Activated naive CD4-positive, alpha-beta T cell (primary cell): ENCODE measurements around the gene SLC1A4.
"Not testable (repeated sequence)": the region's sequence is repeated elsewhere in the genome, so short reads cannot be mapped to it uniquely, and the experiment has no call there.

ENCODE experiments used
- DNase-seq, 4 experiments: peaks; one replicate each; lab custom pipeline; 2025; lab: John Stamatoyannopoulos, UW

The SLC1A4 gene

GRCh38 chr2:64992990-64993389, 3.8 kb downstream of the SLC1A4 start:
- no peak for DNase-seq

DNA sequence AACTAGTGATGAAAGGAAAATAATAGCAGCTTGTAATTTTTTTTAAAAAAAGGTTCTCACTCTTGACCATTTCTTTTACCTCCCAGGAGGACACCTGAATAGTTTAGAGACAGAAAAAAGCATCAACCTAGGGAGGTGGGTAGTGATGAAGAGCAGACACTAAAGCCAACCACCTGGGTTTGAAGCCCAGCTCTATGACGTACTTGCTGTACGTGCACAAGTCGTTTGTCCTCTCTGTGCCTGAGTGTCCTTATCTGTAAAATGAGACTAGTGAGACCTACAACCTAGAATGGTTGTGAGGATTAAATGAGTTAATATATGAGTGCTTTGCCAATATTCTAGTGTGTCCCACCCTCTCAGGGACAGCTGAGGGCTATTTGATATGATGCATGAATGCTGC, 5.8 kb downstream of the SLC1A4 start:
- no peak for DNase-seq

GRCh38 chr2:64996871-64997307, 7.7 kb downstream of the SLC1A4 start:
- no peak for DNase-seq

GRCh38 chr2:64998658-64999061, 9.5 kb downstream of the SLC1A4 start:
- DNase-seq = no peak

- DNase-seq = no peak
These were observed 10.6 kb downstream of the SLC1A4 start for GRCh38 chr2:64999754-65000153.

DNA sequence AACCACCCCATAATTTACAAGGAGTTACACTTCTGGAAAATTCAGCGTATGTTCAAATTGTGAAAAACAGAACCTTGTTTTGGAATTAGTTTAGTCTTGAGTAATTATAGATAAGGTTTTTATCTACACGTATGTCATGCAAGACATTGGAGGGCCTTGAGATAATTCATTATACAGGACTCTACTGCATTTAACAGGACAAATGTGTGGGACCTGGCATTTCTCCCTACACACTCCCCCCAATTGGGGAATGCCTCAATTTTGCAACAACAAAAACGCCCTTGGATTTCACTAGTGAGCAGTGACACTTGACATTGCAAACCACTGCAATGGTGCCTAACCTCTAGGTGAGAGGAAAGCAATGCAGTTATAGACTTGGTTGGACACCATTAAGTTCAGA, 11.4 kb downstream of the SLC1A4 start:
- DNase-seq = no peak

DNA sequence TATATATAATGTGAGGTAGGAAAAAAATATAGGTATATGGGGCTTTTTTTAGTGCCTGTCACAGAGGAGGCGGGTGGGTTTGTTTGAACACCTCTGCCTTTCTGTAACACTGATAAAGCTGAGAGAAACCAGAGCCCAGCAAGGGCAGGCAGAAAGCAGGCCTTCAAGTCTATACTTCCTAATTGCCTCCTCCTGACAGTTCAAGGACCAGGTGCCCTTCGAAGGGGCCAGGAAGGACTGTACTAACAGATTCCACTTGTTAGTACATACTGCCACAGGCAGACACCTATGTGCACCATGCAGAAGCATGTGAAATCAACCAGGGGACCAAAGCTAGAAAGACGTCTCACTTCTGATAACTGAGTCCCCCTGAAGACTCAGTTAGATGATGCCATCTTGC, 13.8 kb downstream of the SLC1A4 start:
- DNase-seq = no peak

DNA sequence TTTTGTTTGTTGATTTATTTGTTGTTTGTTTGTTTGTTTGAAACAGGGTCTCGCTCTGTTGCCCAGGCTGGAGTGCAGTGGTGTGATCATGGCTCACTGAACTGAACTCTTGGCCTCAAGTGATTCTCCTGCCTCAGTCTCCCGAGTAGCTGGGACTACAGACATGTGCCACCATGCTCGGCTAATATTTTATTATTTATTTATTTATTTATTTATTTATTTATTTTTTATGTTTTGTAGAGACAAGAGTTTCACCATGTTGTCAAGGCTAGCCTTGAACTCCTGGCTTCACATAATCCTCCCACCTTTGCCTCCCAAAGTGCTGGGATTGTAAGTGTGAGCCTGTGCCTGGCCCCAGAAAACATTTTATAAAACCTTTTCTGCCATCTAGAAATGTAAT, 15.0 kb downstream of the SLC1A4 start:
- not testable (repeated sequence) for DNase-seq

- DNase-seq = no peak
These were observed 24.6 kb downstream of the SLC1A4 start for GRCh38 chr2:65013776-65014175.

DNA sequence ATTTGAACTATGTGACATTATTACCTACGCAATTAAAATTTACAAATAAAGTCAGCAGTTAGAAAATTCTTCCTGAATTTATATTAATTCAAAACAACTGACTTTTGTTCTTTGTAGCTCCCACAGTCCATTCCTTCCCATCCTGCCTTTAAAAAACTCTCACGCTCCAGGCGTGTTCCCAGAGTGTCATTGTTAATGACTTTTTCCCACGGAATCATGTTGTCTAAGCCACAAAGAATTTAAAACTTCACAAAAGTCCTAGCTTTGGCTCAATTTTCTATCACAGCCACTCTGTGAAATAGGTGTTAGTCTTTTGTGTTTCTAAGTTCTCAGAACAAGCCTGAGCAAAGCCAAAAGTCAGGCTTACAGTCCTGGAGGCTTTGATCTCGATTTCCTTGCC, 26.5 kb downstream of the SLC1A4 start:
- no peak for DNase-seq

- no peak for DNase-seq
These were observed 27.6 kb downstream of the SLC1A4 start for GRCh38 chr2:65016789-65017188.

GRCh38 chr2:65017335-65017734, 28.1 kb downstream of the SLC1A4 start:
- DNase-seq = no peak

GRCh38 chr2:65018141-65018582, 29.0 kb downstream of the SLC1A4 start:
- DNase-seq = no peak

- no peak for DNase-seq
These were observed 29.8 kb downstream of the SLC1A4 start for GRCh38 chr2:65019010-65019409.

DNA sequence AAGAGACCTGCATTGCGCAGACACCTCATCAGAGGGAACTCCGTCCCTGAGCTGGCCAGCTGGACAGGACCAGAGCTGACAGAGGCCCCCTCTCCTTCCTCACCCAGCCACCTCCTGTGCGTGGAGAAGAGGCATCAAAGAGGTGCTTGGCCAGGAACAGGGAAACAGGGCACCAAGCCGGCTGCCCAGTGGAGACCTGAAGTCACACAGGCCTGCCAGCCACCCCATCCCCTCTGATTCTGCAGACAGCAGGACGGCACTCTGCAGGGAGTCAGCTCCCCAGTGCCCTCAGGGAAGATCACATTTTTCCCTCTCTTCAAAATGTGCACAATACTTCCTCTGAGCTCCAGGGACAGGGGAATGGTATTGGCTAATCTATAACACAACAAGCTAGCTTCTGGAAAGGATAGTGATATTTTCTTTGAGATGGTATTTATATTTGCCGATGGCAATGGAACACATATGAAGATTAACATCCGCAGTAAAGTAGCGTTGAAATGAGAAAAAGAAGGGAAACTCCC, 30.5 kb downstream of the SLC1A4 start:
- DNase-seq = no peak

GRCh38 chr2:65020251-65020650, 31.1 kb downstream of the SLC1A4 start:
- DNase-seq = not testable (repeated sequence)

DNA sequence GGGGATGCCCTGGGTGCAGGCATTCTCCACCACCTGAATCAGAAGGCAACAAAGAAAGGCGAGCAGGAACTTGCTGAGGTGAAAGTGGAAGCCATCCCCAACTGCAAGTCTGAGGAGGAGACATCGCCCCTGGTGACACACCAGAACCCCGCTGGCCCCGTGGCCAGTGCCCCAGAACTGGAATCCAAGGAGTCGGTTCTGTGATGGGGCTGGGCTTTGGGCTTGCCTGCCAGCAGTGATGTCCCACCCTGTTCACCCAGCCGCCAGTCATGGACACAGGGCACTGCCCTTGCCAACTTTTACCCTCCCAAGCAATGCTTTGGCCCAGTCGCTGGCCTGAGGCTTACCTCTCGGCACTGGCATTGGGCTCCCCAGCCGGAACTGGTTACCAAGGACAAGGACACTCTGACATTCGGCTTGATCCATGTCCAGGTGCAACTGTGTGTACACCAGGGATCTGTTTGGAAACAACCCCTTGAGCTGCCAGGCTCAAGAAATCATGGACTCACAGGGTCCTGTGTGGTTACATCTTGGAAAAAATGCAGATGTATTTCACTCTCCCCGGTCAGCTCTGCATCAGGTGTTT, 31.8 kb downstream of the SLC1A4 start:
- DNase-seq = no peak

DNA sequence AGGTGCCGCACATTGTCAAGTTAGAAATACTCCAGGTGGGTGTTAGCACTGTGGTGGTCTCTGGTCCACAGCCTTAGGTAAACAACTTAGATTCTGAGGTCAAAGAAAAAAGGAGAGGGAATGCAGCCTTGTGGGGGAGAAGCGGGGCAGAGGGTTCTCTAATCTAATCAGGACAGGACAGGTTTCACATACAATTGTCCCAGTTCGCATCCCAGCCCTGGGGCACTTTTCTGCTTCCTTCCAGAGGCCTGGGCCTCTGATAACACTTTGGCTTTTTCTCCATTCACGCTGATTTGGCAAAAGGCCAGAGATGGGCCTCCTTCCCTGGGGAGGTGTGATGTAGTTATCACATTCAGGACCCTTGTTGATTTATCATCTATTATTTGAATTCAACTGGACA, 32.5 kb downstream of the SLC1A4 start:
- no peak for DNase-seq

GRCh38 chr2:65022189-65022588, 33.0 kb downstream of the SLC1A4 start:
- DNase-seq = no peak

DNA sequence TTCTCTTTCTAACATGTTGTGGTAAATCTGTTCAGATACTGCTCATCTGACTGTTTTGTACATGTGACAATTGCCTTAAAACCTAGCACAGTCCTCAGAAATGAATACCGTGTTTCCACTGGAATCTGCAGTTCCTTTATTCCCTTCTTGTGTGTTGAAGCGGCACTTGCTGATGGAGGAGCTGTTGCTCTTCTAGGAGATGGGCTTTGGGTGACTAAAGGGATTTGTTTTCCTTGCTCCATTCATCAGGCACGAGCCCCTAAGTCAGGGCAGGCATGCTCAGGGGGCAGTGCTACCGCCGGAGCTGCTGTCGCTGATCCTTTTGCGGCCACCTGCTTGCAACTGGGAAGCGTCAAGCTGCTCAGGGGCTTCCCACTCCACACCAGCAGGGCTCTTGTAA, 34.5 kb downstream of the SLC1A4 start:
- DNase-seq = no peak

- DNase-seq = no peak
These were observed 35.1 kb downstream of the SLC1A4 start for GRCh38 chr2:65024149-65024829.

DNA sequence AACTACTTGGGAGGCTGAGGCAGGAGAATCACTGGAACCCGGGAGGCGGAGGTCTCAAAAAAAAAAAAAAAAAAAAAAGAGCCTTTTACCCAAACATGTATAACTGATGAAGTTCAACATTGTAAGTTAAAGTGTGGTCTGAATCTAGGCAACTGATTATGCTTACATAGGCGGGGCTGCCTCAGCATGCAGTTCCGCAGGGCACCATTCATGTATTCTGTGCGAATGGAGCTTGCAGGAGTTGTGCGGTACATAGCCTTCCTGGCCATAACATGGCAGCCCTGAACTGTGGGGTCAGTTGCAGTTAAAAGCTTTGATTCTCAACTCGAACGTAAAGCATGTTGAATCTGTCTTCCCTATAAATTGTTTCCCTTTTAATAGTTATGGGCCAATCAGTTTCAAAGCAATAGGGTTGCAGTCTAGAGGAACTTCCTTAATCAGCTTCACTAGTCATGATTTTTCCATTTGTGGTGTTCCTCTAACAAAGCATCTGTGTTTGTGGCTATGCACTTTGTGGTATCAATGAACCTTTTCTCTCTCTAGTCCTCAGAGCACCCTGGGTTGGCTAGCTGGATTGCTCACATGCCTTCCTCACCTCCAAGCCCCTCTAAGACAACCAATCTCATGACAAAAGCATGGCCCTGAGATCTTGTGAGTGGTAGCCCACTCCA, 36.4 kb downstream of the SLC1A4 start:
- no peak for DNase-seq

DNA sequence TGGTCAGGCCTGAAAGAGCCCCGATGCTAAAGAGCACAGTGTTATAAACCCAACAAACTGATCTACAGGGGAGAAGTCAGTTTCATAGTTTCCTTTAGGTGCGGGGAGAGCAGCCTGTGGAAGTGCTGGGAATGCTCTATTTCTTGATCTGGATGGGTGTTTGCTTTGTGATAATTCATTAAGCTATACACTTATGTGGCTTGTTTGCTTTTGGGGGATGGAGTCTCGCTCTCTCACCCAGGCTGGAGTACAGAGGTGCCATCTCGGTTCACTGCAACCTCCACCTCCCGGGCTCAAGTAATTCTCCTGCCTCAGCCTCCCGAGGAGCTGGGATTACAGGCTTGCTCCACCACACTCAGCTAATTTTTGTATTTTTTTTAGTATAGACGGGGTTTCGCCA, 37.0 kb downstream of the SLC1A4 start:
- DNase-seq = no peak
